ENCODE measurements around the gene CCDC117.
"Not testable (repeated sequence)": the region's sequence is repeated elsewhere in the genome, so short reads cannot be mapped to it uniquely, and the experiment has no call there.

The CCDC117 gene

GRCh38 chr22:28817064-28817463 lies 44.6 kb downstream of the CCDC117 start:
- no peak for TF ChIP-seq CTCF (IDR thresholded peaks at IDR 0.05; ENCODE audit: insufficient read depth, low read depth, low read length, missing control alignments)
- H3K4me3 ChIP-seq (ENCODE audit: low read length): no peak overlapping the region
- DNase-seq (ENCODE audit: low read depth): no peak

- TF ChIP-seq CTCF (IDR thresholded peaks at IDR 0.05; ENCODE audit: insufficient read depth, low read depth, low read length, missing control alignments): no peak
- peak; percentile 68 for DNase-seq (ENCODE audit: low read depth)
- H3K4me3 ChIP-seq (ENCODE audit: low read length): no peak overlapping the region
Measured at GRCh38 chr22:28817919-28818859, 45.7 kb downstream of the CCDC117 start.

- no peak overlapping the region for H3K4me3 ChIP-seq (ENCODE audit: low read length)
- DNase-seq (ENCODE audit: low read depth): no peak
- no peak for TF ChIP-seq CTCF (IDR thresholded peaks at IDR 0.05; ENCODE audit: insufficient read depth, low read depth, low read length, missing control alignments)
Measured at GRCh38 chr22:28819253-28820096, 47.0 kb downstream of the CCDC117 start.

- DNase-seq (ENCODE audit: low read depth): no peak
- H3K4me3 ChIP-seq (ENCODE audit: low read length): no peak overlapping the region
- no peak for TF ChIP-seq CTCF (IDR thresholded peaks at IDR 0.05; ENCODE audit: insufficient read depth, low read depth, low read length, missing control alignments)
Measured at GRCh38 chr22:28820885-28821284, 48.4 kb downstream of the CCDC117 start.

GRCh38 chr22:28821452-28821851 lies 49.0 kb downstream of the CCDC117 start:
- no peak for DNase-seq (ENCODE audit: low read depth)
- no peak overlapping the region for H3K4me3 ChIP-seq (ENCODE audit: low read length)
- TF ChIP-seq CTCF (IDR thresholded peaks at IDR 0.05; ENCODE audit: insufficient read depth, low read depth, low read length, missing control alignments): no peak

- H3K4me3 ChIP-seq (ENCODE audit: low read length): no peak overlapping the region
- TF ChIP-seq CTCF (IDR thresholded peaks at IDR 0.05; ENCODE audit: insufficient read depth, low read depth, low read length, missing control alignments): no peak
- no peak for DNase-seq (ENCODE audit: low read depth)
Measured at GRCh38 chr22:28822930-28823551, 50.5 kb downstream of the CCDC117 start.

- DNase-seq (ENCODE audit: low read depth); H3K4me3 ChIP-seq (ENCODE audit: low read length): not testable (repeated sequence)
Measured at GRCh38 chr22:28824455-28824854, 52.0 kb downstream of the CCDC117 start.

- H3K4me3 ChIP-seq (ENCODE audit: low read length); DNase-seq (ENCODE audit: low read depth): not testable (repeated sequence)
Measured at GRCh38 chr22:28826430-28826829, 53.9 kb downstream of the CCDC117 start.
